NCI-H1694 treated with DMSO at 0.1 percent for 48 hours (cell line): ENCODE measurements around the gene NELFB.
A peak's percentile ranks its signal among the peaks of the same experiment; 100 is the strongest.

Experiments
- DNase-seq: peaks from one replicate; lab custom pipeline; 2025; lab: John Stamatoyannopoulos, UW

Gene NELFB

DNA sequence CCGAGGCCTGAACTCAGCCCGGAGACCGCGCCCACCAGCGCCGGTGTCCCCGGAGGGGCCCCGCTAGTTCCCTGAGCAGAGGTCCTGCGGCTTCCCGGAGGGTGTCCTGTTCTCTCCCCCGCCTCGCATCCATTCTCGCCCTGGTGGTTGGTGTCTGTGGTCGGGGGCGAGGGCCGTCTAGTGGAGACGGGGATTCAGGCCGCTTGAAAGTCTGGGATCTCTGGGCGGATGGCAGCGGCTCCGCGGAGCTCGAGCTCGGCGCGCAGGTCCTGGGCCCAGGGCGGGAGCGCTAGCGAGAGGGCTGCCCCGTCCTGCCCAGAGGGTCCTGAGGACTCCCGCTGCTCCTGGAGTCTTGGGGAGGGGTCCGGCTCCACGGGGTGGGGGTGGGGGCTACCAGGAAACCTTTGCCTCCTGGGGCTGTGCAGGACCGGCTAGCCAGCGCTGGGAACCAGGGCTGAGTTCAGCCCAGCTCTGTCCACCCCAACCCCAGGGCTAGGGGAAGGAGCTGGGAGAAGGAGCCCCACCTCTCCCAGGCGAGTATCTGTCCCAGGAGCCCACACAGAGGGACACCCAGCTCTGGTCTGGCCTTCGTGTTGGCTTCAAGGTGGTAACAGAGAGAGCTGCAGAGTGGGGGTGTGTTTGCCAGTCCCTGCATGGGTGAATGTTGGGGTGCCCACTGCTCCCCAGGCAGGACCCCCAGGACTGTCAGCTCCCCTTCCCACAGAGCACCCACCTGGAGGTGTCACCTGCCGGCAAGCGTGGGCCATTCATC is 26.4 kb downstream of the NELFB start:
- no peak for DNase-seq

DNA sequence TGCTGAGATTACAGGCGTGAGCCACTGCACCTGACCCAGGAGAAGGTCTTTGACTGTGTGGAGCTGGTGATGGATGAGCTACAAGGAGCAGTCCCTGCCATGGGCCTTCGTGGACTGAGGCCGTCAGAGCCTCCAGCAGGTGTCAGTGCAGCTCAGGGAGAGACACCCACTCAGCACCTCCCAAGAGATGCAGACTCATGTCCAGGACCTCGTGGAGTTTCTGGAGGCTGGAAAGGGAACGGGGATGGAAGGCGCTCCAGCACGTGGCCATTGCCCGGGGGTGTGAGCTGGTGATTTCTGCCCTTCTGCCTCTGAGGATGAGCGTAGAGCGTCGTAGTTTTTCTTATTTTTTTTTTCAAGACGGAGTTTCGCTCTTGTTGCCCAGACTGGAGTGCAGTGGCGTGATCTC is 31.9 kb downstream of the NELFB start:
- peak; percentile 13 for DNase-seq

DNA sequence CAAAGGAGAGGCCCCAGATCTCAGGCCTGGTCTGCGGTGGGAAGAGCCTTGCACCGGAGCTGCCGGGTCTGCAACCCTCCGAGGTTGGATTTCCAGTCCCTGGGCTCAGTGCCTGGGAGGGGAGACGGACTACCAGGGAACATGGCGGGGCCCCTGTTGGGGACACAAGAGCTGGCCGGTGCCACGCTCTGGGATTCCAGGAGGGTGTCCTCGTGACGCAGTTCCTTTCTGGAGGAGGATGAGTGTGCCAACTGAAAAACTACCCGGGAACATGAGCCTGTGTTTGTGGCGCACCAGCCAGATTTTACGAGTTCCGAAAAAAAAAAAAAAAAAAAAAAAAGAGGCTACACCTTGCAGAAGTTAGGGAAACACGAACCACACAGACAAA is 38.0 kb downstream of the NELFB start:
- DNase-seq = no peak

DNA sequence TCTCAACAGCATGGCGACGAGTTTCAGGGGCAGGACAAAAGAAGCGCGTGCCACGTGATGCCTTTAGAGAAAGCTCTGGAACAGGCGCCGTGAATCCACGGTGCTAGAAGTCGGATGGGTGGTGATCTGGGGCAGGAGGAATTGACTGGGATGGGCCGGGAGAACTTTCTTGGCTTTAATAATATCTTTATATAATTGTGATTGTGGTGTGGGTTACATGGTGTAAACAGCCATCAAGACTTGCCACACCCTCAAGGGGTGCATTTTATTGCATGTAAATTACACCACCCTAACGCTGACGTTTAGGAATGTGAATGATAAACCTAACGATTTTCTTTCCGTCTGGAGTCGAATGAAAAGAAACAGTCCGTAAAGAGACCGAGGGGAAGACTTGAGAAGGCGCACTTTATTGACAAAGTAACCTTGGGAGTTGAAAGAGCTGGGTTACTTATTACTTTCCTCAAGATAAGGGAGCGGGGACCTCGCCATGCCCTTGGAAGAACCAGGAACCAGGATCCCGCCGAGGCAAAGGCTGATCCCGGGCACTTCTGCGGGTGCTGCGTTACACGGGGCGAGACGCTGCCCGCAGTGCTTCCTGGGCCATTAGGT is 38.5 kb downstream of the NELFB start:
- no peak for DNase-seq

DNA sequence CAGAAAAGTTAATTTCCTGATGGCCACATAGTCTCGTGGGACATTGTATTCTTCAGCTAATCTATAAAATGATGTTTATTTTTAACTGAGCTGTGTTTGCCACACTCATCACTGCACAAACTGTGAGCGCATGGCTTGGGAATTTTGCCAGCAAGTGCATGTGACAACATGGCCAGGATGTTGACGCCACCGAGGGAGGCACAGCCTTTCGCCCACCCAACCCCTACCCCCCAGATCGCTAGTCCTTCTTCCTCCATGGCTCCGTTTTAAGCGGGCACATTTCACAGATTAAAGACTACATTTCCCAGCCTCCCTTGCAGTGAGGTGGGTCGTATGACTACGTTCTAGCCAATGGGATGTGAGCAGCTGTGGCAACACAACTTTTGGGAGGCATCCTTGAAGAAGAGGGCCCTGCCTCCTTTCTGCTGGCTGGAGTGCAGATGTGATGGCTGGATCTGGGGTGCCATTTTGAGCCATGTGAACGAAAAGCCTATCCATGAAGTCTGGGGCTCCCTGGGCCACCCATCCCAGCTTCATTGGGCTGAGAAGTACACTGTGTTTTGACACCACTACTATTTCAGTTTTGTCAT is 39.1 kb downstream of the NELFB start:
- DNase-seq = peak; percentile 16

DNA sequence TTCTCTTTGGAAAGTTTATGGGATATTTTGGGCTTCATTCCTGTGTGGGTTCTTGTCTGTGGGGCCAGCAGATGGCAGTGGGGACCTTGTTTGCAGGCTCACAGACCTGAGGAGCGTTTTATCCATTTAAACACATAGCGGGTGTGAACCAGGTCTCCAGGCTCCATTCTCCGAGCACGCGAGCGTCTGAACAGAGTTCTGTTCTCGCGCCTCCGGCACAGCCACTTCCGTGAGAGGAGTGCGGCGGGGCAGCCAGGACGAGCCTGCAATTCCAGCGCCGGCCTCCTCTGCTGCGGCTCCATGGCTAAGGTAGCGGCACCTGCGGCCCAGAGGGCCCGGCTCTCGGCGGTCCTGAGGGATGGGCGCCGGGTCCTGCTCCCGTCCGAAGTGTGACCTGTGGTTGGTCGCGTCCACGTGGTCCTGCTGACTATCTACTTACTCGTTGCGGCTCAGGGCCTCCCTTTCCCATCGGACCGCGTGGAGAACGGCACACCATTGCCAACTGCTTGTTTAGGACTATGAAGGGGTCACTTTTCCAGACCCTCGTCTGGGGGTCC is 39.6 kb downstream of the NELFB start:
- DNase-seq = peak; percentile 16

DNA sequence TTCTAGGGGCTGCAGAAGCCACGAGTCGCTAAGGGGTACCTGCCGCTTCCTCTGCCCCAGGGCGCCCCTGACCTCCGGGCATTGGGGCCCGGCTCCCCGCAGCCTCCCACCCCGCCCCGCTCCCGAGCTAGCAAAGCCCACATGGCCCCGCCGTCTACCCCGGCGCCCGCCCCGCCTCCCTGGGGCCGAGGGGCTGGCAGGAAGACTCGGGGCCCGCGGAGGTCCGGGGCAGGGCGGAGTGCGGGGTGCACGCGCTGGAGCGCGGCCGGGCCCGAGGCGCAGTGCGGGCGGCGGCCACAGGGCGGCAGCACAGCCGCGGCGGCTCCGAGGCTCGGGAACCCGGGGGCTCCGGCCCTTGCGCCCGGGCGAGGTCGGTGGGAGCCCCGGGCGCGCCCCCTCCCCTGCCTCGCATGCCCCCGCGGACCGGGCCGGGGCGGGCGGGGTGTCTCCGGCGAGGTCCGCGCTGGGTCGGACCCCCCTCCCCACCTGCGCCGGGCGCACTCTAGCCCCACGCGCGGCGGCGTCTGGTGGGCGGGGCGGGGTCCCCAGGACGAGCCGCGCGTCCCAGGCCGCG is 40.2 kb downstream of the NELFB start:
- no peak for DNase-seq

DNA sequence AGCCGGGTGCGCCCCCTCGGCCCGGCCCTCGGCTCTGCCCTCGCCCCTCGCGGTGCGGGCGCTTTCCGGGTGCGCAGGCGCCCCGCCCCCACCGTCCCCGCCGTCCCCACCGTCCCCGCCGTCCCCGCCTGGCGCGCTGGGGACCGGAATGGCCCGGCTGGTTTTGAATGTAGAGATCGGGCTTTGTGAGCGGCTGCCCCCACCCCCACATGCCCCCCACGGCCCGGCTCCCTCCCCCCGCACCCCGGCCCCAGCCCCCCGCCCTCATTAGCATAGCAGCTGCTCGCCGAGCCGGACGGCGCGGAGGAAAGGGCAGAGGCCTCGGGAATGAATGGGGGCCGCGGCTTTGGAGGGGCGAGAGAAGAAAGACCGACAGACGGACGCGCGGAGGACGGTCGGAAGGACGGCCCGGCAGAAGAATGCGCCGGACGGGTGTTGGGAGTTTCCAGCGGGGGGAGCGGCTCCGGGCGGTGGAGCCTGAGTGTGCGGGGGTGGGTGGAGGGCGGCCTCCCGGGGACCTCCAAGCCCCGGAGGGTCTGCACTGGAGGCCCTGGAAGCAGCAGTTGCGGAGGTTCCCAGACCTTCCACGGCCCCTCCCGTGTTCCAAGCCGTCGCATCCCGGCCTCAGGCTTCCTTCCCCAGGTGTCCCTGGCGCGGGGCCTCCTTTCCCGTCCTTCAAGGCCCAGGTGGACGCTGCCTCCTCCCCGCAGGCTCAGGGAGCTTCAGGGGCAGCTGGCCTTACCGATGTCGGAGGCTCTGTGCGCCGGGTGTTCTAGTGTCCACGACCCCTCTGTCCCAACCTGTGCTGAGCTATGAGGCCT is 40.9 kb downstream of the NELFB start:
- DNase-seq = no peak

DNA sequence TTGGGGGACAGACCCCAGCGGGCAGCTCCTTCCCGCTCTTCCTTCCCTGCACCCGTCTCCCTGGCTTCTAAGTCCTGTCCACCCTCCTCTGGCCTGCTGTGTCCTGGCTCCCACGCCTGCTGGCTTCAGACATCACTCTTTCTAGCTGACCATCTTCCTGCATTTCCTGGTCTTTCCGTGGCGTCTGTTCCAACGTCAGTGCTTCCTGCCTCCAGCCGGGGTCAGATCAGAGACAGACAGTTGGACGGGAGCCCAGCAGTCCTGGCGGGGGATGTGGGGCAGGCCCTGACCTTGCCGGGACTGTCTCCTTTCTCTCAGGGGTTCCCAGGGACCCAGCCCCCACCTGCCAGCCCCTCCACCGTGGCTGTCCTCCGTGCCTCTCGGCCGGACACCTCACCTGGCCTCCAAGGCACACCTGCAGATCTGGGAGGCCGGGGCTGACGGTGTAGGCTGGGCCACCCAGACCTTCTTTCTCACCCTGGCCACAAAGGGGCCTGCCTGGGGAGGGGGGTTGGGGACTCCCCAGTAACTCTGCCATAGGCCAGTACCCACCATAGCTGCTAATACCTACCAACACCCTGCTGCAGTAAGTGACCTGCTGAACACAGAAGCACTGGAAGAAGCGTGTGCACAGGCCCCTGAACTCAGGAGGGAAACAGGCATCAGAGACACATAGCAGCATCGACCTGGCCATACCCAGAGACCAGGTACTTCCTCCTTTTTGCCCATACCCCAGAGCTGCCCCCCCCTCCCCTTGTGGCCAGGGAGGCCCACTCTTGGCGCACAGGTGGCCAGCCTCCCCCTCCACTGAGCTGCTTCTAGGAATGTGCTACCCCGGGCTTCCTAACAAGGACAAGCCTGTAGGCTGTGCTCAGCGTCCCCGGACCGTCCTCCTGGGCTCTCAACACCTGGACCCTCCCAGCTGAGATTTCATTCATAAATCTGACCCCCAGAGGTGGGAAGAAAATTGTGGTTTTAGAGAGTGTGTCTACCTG is 41.8 kb downstream of the NELFB start:
- no peak for DNase-seq

DNA sequence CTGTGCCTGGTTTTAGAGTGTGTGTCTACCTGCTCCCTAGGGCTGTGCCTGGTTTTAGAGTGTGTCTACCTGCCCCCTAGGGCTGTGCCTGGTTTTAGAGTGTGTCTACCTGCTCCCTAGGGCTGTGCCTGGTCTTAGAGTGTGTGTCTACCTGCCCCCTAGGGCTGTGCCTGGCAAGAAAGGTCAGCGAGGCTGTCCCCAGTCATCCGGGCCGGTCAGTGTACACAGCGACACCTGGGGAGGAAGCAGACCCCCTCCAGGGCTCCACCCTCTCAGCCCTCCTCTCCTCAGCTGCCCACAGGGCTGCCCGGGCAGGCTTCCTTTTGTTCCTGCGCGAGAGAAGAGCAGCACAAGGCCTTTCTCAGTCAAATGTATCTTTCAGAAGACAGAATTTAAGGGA is 42.8 kb downstream of the NELFB start:
- DNase-seq = no peak

DNA sequence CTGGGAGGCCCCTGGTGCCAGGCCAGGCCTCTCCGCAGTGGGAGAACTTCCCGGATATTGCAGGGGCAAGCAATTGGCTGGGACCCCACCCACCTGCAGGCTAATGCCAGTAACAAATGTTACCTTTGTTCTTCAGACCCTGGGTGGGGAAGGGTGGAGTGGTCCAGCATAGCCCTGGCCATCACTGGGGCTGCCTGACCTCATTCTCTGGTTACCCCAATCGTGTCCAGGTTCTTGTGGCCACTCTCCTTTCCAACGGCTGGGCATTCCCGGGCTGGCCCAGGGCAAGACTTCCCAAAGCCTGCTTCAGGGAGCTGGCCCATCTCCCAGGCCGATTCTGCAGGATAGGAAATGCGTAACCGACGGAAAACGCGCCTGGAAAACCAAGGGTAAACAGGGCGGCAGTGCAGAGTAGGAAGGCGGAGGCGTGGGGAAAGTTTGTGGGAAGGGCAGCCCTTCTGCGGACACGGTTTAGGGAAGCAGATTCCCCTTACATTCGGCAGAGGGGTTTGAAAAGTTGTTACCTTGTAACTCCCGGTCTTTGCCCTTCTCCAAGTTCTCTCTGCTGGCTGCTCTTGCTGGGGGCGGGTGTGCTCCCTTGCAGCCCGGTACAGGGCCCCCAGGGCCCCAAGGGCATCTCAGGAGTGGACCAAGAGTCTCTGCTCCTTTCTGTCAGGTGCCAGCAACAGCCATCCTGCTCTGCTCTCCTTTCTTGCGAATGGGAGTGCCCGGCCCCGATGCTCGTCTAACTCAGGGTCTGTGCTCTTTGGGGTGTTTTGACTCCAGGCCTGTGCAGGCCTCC is 43.5 kb downstream of the NELFB start:
- no peak for DNase-seq

DNA sequence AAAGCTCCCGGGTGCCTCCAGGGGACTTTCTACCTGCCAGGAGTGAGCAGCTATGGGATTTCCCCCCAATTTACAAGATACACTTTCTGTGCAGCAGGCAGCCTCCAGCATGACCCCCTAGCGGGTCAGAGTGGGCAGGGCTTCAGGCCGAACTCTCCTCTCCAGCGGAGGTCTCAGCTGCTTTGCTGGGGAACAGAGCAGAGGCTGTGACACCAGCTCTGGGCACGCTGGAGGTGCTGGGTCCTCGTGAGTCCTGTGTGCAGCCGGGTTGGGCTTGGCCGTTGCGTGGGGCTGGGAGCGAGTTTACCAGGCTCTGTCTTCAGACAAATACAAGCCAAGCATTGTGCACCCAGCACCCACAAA is 44.1 kb downstream of the NELFB start:
- no peak for DNase-seq

DNA sequence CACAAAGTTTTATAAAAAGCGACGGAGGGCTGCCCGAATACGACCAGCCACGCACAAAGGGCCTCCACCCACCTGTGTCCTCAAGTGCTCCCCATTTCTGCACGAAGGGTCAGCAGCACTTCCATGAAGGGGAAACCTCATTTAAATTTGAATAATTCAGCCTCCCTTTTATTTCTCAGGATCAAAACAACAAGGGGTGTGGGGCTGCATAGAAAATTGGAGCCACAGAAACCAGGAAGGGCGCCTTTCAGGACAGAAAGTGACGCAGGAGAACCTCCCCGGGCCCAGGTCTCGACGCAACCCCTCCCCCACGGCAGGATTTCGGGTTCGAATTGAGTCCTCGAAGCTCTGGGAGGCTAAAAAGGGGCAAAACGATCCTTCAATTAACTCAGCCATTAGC is 44.8 kb downstream of the NELFB start:
- DNase-seq = no peak

DNA sequence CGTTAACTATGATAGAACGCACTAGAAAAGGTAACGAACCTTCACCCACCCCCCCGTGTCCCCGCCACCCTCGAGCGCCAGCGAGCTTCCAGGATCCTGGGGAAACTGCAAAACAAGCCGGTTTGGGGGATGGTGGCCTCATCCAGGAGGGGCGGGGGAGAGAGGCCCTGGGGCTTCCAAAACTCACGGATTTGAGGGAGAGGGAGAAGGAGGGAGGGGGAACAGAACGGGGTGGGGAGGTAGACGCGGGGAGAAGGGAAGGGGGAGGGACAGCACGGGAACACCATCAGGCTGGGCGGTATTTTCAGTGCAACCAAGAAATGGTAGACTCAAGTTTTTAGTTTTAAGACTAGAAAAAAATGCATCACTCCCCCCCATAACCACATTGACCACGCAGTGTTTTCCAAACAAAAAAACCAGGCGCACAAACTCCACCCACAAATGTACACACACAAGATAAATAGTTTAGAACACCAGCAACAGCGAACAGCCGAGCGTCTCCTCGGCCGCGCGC is 45.5 kb downstream of the NELFB start:
- no peak for DNase-seq

DNA sequence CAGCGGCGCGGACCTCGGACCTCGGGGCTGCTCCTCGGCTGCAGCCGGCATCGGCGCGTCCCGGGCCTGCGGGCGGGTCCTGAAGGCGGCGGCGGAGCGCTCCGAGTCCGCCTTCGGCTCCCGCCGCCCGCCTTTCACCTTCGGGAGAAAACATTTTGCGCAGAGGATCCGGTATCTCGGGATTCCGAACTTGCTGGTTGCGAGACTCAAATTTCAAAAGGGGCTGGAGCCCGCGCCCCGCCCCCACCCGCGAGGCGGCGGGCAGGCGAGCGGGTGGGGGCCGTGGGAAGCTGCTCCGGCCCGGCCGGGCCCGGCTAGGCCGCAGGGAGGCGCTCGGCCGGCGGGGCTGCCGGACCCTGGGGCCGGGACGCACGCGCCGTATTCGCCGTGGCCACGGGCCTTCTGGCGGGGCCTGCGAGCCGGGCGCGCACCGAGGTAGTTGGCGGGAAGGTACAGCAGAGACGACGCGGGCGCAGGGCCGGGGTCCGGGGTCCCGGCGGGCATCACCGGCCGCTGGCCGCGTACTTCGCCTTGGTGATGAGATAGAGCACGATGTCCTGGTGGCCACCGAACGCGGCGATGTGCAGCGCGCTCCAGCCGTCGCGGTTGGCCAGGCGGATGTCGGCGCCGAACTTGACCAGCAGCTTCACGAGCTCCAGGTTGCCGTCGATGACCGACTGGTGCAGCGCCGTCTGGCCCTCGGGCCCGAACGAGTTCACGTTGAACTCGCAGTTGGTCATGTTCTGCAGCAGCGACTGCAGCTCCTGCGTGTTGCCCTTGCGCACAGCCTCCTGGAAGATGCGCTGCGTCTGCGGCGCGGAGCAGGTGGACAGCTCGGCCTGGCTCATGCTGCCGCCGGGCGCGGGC is 46.2 kb downstream of the NELFB start:
- no peak for DNase-seq

DNA sequence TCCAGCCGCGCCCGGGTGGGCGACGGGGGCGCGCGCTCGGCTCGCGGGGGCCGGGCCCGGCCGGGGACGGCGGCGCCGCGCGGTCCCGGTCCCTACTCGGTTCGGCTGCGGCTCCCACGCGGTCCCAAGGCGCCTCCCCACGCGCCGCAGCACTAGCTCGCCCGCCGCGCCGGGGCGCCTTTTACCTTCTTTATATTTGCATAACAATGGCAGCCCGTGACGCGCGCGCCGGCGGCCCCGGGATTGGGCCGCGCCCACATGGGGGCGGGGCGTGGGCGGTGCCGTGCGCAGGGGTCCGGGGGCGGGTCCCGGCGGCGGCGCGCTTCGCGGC is 47.0 kb downstream of the NELFB start, which contains the start of gene NRARP:
TSS of gene NRARP (minus strand) at position 154 of the 331 bp plus-strand sequence. CDS start 343 bp downstream, outside the sequence.
- peak; percentile 29 for DNase-seq

DNA sequence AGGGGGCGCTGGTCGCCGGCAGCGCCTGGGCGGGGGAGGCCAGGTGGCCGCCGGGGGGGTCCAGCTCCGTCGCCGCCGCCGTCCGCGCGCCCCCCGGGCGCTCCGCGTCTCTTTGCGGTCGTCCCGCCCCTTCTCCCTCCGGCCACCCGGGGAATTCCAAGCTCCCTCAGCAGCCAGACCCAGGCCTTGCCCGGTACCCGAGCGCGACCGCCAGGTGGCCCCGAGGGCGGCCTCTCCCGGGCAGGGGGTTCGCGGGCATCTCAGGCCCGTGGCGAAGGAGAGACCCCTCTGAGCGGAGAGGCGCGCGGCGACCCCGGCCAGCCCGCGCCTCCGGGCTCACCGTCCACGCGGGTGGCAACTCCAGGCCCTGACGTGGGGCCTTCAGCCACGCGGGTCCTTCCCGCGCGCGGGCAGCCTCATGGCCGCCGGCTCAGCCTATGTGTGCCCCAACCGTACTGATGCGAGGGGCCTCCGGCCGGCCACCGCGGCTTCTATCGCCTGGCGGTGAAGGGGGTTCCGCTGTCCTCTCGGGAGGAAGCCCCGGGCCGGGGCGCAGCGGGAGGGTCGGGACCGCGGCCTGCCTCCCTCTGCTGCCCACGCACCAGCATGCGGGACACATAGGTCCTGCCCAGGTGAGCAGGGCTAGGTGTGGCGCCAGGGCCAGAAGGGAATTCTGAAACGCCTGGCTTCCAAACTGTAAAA is 47.5 kb downstream of the NELFB start:
- DNase-seq = no peak
